ENCODE measurements around the gene NUDT19.
"Not testable (repeated sequence)": the region's sequence is repeated elsewhere in the genome, so short reads cannot be mapped to it uniquely, and the experiment has no call there.

The NUDT19 gene

GRCh38 chr19:32691291-32691951 lies at the start of gene NUDT19:
TSS of gene NUDT19 (plus strand) at chr19:32691821. CDS start at chr19:32691961, 140 bp downstream.
- H3K4me3 ChIP-seq (ENCODE audit: low read depth, low read length) = peak within 1 kb of the TSS; percentile 69
- no peak for DNase-seq (ENCODE audit: low read depth)

DNA sequence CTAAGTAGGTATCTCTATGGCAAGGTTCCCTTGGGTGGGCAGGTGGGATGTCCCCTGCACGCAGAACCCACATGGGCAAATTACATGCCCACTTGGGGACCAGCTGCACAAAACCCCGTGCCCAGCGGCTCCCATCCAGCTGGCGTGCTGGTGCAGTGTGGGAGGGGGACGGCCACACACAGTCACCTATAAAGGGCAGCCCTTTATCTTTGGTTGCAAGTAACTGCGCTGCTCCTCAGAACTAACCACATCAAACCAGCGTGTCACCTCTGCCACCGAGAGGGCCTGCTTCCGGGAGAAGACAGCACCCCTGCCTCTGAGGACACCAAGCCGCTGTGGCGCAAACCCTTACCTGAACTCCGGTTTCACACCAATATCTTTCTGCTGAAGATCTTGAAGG lies 48.9 kb upstream of the NUDT19 start:
- no peak overlapping the region for H3K4me3 ChIP-seq (ENCODE audit: low read depth, low read length)
- TF ChIP-seq, protein P1, sequence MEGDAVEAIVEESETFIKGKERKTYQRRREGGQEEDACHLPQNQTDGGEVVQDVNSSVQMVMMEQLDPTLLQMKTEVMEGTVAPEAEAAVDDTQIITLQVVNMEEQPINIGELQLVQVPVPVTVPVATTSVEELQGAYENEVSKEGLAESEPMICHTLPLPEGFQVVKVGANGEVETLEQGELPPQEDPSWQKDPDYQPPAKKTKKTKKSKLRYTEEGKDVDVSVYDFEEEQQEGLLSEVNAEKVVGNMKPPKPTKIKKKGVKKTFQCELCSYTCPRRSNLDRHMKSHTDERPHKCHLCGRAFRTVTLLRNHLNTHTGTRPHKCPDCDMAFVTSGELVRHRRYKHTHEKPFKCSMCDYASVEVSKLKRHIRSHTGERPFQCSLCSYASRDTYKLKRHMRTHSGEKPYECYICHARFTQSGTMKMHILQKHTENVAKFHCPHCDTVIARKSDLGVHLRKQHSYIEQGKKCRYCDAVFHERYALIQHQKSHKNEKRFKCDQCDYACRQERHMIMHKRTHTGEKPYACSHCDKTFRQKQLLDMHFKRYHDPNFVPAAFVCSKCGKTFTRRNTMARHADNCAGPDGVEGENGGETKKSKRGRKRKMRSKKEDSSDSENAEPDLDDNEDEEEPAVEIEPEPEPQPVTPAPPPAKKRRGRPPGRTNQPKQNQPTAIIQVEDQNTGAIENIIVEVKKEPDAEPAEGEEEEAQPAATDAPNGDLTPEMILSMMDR (IDR thresholded peaks at IDR 0.05; ENCODE audit: low read depth, low read length, missing control alignments) = no peak
- DNase-seq (ENCODE audit: low read depth) = no peak

More at GRCh38 chr19:32691291-32691951, at the start of gene NUDT19:
- TF ChIP-seq, protein P1 (IDR thresholded peaks at IDR 0.05; ENCODE audit: low read depth, low read length, missing control alignments) = no peak

DNA sequence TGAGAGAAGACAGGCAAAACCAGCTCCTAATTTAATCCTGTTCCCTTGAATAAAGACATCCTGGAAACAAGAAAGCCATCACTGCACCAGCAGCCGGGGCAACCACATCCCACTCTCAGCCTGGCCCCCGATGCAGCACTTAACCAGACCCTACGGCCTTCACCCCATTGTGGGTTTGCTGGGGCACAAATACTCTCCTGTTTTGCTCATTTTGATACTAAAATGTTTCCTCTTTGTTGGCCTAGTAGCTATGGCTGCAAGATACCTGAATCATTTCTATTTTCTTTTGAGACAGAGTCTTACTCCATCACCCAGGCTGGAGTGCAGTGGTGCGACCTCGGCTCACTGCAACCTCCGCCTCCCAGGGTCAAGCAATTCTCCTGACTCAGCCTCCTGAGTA lies 45.1 kb upstream of the NUDT19 start:
- DNase-seq (ENCODE audit: low read depth) = no peak
- no peak overlapping the region for H3K4me3 ChIP-seq (ENCODE audit: low read depth, low read length)
- TF ChIP-seq, protein P1 (IDR thresholded peaks at IDR 0.05; ENCODE audit: low read depth, low read length, missing control alignments) = no peak

- no peak overlapping the region for H3K4me3 ChIP-seq (ENCODE audit: low read depth, low read length)
- DNase-seq (ENCODE audit: low read depth) = no peak
- TF ChIP-seq, protein P1 (IDR thresholded peaks at IDR 0.05; ENCODE audit: low read depth, low read length, missing control alignments) = no peak
Measured at GRCh38 chr19:32647361-32647760, 44.3 kb upstream of the NUDT19 start.

GRCh38 chr19:32649751-32650150 lies 41.9 kb upstream of the NUDT19 start:
- DNase-seq (ENCODE audit: low read depth) = no peak
- TF ChIP-seq, protein P1 (IDR thresholded peaks at IDR 0.05; ENCODE audit: low read depth, low read length, missing control alignments) = no peak
- H3K4me3 ChIP-seq (ENCODE audit: low read depth, low read length) = no peak overlapping the region

GRCh38 chr19:32650671-32651070 lies 41.0 kb upstream of the NUDT19 start:
- no peak overlapping the region for H3K4me3 ChIP-seq (ENCODE audit: low read depth, low read length)
- TF ChIP-seq, protein P1 (IDR thresholded peaks at IDR 0.05; ENCODE audit: low read depth, low read length, missing control alignments) = no peak
- no peak for DNase-seq (ENCODE audit: low read depth)

DNA sequence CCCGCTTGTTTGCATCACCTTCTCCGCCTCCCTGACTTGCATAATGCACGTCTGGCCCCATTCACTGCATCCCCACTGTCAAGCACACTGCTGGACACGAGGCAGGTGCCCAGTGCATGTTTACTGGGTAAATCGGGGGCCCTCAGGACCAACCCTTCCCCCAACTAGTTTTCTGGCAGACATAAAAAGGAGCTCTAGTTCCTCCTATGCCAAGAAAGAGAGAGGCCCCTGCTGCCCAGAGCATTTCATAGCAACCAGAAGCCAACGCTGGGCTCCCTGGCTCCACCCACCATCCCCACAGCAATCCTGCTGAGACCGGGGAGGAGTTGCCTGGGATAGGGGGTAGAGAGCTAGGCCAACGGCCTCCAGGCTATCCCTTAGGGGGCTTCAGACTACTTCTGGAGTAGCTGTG lies 39.9 kb upstream of the NUDT19 start:
- no peak for DNase-seq (ENCODE audit: low read depth)
- H3K4me3 ChIP-seq (ENCODE audit: low read depth, low read length) = no peak overlapping the region
- TF ChIP-seq, protein P1 (IDR thresholded peaks at IDR 0.05; ENCODE audit: low read depth, low read length, missing control alignments) = no peak

DNA sequence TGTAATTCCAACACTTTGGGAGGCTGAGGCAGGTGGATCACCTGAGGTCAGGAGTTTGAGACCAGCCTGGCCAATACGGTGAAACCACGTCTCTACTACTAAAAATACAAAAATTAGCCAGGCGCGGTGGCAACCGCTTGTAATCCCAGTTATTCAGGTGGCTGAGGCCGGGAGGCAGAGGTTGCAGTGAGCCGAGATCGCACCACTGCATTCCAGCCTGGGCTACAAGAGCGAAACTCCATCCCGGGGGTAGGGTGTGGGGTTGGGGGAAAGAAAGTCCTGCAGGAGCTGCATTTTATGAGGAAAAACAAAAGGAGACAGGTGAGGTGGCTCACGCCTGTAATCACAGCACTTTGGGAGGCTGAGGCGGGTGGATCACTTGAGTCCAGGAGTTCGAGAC lies 39.3 kb upstream of the NUDT19 start:
- DNase-seq (ENCODE audit: low read depth); H3K4me3 ChIP-seq (ENCODE audit: low read depth, low read length): not testable (repeated sequence)
